Neural progenitor cell (in vitro differentiated cells): ENCODE measurements around the gene CRTC3.

Experiments used
- EZH2 ChIP-seq: fragments of 200-600 bp; sonication (generic); IDR thresholded peaks from 2 replicates; pipeline ENCODE4 v1.6.1; 2017; ENCODE audit warnings: antibody characterized with exemption, mild to moderate bottlenecking, moderate library complexity
- TF ChIP-seq, protein P1 (sequence below): fragments of 200-600 bp; sonication (generic); IDR thresholded peaks from 2 replicates; pipeline ENCODE4 v1.5.1; 2017; ENCODE audit warnings: antibody characterized with exemption, mild to moderate bottlenecking

DNA sequence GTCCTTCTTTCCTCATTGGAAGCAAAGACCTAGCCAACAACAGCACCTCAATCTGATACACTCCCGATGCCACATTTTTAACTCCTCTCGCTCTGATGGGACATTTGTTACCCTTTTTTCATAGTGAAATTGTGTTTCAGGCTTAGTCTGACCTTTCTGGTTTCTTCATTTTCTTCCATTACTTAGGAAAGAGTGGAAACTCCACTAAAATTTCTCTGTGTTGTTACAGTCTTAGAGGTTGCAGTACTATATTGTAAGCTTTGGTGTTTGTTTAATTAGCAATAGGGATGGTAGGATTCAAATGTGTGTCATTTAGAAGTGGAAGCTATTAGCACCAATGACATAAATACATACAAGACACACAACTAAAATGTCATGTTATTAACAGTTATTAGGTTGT lies 29.6 kb upstream of the CRTC3 start:
- TF ChIP-seq, protein P1, sequence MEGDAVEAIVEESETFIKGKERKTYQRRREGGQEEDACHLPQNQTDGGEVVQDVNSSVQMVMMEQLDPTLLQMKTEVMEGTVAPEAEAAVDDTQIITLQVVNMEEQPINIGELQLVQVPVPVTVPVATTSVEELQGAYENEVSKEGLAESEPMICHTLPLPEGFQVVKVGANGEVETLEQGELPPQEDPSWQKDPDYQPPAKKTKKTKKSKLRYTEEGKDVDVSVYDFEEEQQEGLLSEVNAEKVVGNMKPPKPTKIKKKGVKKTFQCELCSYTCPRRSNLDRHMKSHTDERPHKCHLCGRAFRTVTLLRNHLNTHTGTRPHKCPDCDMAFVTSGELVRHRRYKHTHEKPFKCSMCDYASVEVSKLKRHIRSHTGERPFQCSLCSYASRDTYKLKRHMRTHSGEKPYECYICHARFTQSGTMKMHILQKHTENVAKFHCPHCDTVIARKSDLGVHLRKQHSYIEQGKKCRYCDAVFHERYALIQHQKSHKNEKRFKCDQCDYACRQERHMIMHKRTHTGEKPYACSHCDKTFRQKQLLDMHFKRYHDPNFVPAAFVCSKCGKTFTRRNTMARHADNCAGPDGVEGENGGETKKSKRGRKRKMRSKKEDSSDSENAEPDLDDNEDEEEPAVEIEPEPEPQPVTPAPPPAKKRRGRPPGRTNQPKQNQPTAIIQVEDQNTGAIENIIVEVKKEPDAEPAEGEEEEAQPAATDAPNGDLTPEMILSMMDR, result no peak
- TF ChIP-seq EZH2, result no peak
